OCI-LY3 (cell line): Measurements from ENCODE around the gene RNF5.

Experiments
- H2AFZ ChIP-seq: fragments of 200-600, 300-600 bp; shearing (Covaris generic); 2 replicates; pipeline ENCODE4 v1.6.0; 2014; ENCODE audit warnings: antibody characterized with exemption, low read depth, low read length
- H3K27ac ChIP-seq: fragments of 200-600, 300-600 bp; sonication (generic); 2 replicates; pipeline ENCODE4 v1.5.1; 2014; ENCODE audit warnings: mild to moderate bottlenecking, low read length, moderate library complexity, mixed read lengths
- H3K27me3 ChIP-seq: fragments of 200-600, 300-600 bp; sonication (generic); 2 replicates; pipeline ENCODE4 v1.6.1; 2014; ENCODE audit warnings: low read depth, low read length, mixed read lengths
- H3K36me3 ChIP-seq: fragments of 200-600, 300-600 bp; sonication (generic); replicated peaks from 2 replicates; pipeline ENCODE3; 2014; ENCODE audit warnings: low read depth, low read length, mixed read lengths
- H3K4me1 ChIP-seq: fragments of 300-600, 200-600 bp; sonication (generic); 2 replicates; pipeline ENCODE4 v1.6.1; 2014; ENCODE audit warnings: low read length, mixed read lengths
- H3K4me2 ChIP-seq: fragments of 200-600, 300-600 bp; sonication (generic); 2 replicates; pipeline ENCODE4 v1.6.1; 2014; ENCODE audit warnings: low read length, mixed read lengths
- H3K4me3 ChIP-seq: fragments of 300-600, 200-600 bp; sonication (generic); 2 replicates; pipeline ENCODE4 v1.5.1; 2014; ENCODE audit warnings: antibody characterized with exemption, mild to moderate bottlenecking, low read length, moderate library complexity
- H3K79me2 ChIP-seq: fragments of 300-600, 200-600 bp; shearing (Covaris generic); 2 replicates; pipeline ENCODE4 v1.6.1; 2014; ENCODE audit warnings: mild to moderate bottlenecking, low read length, mixed read lengths
- H3K9ac ChIP-seq: fragments of 300-600, 200-600 bp; shearing (Covaris generic); 2 replicates; pipeline ENCODE4 v1.6.0; 2014; ENCODE audit warnings: mild to moderate bottlenecking, low read length, moderate library complexity
- H3K9me3 ChIP-seq: fragments of 200-600, 300-600 bp; shearing (Covaris generic); 2 replicates; pipeline ENCODE4 v1.6.1; 2014; ENCODE audit warnings: low read length, mixed read lengths; ENCODE audit not compliant: insufficient read depth
- H4K20me1 ChIP-seq: fragments of 200-600, 300-600 bp; sonication (generic); 2 replicates; pipeline ENCODE4 v1.6.1; 2016; ENCODE audit warnings: low read length, mixed read lengths; ENCODE audit not compliant: insufficient read depth
- EZH2phosphoT487 ChIP-seq: fragments of 200-600 bp; shearing (Covaris generic); IDR thresholded peaks from 2 replicates; pipeline ENCODE4 v1.6.1; 2018; ENCODE audit warnings: antibody characterized with exemption, mixed run types, low read depth
- TF ChIP-seq, protein P1 (sequence below): fragments of 200-600, 300-600 bp; sonication (generic); IDR thresholded peaks from 2 replicates; pipeline ENCODE4 v1.5.1; 2014; ENCODE audit warnings: antibody characterized with exemption, low read length, low read depth

The RNF5 gene

GRCh38 chr6:32156891-32157290, 21.3 kb upstream of the RNF5 start:
- H3K36me3 ChIP-seq: no peaks in the 10 kb centered on the region
- no peaks in the 10 kb centered on the region for H4K20me1 ChIP-seq
- peaks cover 8% of the 10 kb centered on the region for H3K4me1 ChIP-seq
- H3K27me3 ChIP-seq: no peaks in the 10 kb centered on the region
- no peak for TF ChIP-seq EZH2phosphoT487
- TF ChIP-seq, protein P1, sequence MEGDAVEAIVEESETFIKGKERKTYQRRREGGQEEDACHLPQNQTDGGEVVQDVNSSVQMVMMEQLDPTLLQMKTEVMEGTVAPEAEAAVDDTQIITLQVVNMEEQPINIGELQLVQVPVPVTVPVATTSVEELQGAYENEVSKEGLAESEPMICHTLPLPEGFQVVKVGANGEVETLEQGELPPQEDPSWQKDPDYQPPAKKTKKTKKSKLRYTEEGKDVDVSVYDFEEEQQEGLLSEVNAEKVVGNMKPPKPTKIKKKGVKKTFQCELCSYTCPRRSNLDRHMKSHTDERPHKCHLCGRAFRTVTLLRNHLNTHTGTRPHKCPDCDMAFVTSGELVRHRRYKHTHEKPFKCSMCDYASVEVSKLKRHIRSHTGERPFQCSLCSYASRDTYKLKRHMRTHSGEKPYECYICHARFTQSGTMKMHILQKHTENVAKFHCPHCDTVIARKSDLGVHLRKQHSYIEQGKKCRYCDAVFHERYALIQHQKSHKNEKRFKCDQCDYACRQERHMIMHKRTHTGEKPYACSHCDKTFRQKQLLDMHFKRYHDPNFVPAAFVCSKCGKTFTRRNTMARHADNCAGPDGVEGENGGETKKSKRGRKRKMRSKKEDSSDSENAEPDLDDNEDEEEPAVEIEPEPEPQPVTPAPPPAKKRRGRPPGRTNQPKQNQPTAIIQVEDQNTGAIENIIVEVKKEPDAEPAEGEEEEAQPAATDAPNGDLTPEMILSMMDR: no peak
- no peaks in the 10 kb centered on the region for H3K9me3 ChIP-seq
- H2AFZ ChIP-seq: no peak overlapping the region
- H3K4me3 ChIP-seq: no peak overlapping the region
- no peak overlapping the region for H3K4me2 ChIP-seq
- H3K79me2 ChIP-seq: no peaks in the 10 kb centered on the region
- H3K27ac ChIP-seq: no peak overlapping the region
- H3K9ac ChIP-seq: no peak overlapping the region

DNA sequence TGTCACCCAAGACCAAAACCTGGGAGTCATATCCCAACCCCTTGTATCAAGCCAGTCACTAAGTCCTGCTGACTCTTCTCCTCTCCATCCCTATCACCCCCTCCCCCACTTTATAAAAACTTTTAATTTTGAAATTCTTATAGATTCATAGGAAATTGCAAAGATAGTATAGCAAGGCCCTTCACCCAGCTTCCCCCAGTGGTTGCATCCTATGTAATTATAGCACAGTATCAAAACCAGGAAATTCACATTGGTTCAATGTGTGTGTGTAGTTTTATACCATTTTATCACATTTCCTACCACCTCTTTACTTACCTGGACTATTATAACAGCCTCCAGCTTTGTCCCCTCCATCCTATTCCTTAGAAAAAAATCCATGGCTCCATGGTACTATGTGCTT, 20.2 kb upstream of the RNF5 start:
- Histone ChIP-seq H4K20me1 (no peaks in the 10 kb centered on the region), H3K36me3 (no peaks in the 10 kb centered on the region), H3K4me1 (peaks cover 7% of the 10 kb centered on the region), H3K4me2 (no peak overlapping the region), H2AFZ (no peak overlapping the region), H3K79me2 (no peaks in the 10 kb centered on the region), H3K27ac (no peak overlapping the region), H3K9ac (no peak overlapping the region), H3K4me3 (no peak overlapping the region), H3K9me3 (no peaks in the 10 kb centered on the region), H3K27me3 (no peaks in the 10 kb centered on the region)
- TF ChIP-seq, protein P1: no peak
- TF ChIP-seq EZH2phosphoT487: no peak

- no peak overlapping the region for H3K27ac ChIP-seq
Measured at GRCh38 chr6:32163559-32164258, 14.5 kb upstream of the RNF5 start.

GRCh38 chr6:32164295-32164694, 13.9 kb upstream of the RNF5 start, which contains the start of gene EGFL8:
Gene EGFL8 (plus strand): TSS chr6:32164595. CDS start chr6:32166166, 1,571 bp downstream.
- TF ChIP-seq, protein P1: no peak
- no peak for TF ChIP-seq EZH2phosphoT487
- no peaks in the 10 kb centered on the region for H3K9me3 ChIP-seq
- H3K36me3 ChIP-seq: no peaks in the 10 kb centered on the region
- H3K27me3 ChIP-seq: no peaks in the 10 kb centered on the region
- H3K4me3 ChIP-seq: no peak within 1 kb of the TSS
- no peaks in the 10 kb centered on the region for H3K79me2 ChIP-seq
- no peak within 1 kb of the TSS for H3K4me2 ChIP-seq
- no peak within 1 kb of the TSS for H2AFZ ChIP-seq
- no peak within 1 kb of the TSS for H3K9ac ChIP-seq
- H3K4me1 ChIP-seq: peaks cover 6% of the 10 kb centered on the region
- H4K20me1 ChIP-seq: no peaks in the 10 kb centered on the region
- no peak within 1 kb of the TSS for H3K27ac ChIP-seq

More at GRCh38 chr6:32163559-32164258, 14.5 kb upstream of the RNF5 start:
- H3K79me2 ChIP-seq: no peaks in the 10 kb centered on the region
- H3K4me1 ChIP-seq: peaks cover 6% of the 10 kb centered on the region
- H3K36me3 ChIP-seq: no peaks in the 10 kb centered on the region
- TF ChIP-seq, protein P1: no peak
- no peak for TF ChIP-seq EZH2phosphoT487
- no peaks in the 10 kb centered on the region for H4K20me1 ChIP-seq
- H3K4me2 ChIP-seq: no peak overlapping the region
- H3K9ac ChIP-seq: no peak overlapping the region
- H3K9me3 ChIP-seq: no peaks in the 10 kb centered on the region
- no peaks in the 10 kb centered on the region for H3K27me3 ChIP-seq
- H2AFZ ChIP-seq: no peak overlapping the region
- no peak overlapping the region for H3K4me3 ChIP-seq
